ENCODE measurements around the gene SCN8A.

SCN8A gene

GRCh38 chr12:51625370-51625769, 34.3 kb downstream of the SCN8A start:
- no peak overlapping the region for H3K4me3 ChIP-seq (ENCODE audit: low read depth, low read length)
- DNase-seq (ENCODE audit: low read depth), result no peak
- TF ChIP-seq, protein P1, sequence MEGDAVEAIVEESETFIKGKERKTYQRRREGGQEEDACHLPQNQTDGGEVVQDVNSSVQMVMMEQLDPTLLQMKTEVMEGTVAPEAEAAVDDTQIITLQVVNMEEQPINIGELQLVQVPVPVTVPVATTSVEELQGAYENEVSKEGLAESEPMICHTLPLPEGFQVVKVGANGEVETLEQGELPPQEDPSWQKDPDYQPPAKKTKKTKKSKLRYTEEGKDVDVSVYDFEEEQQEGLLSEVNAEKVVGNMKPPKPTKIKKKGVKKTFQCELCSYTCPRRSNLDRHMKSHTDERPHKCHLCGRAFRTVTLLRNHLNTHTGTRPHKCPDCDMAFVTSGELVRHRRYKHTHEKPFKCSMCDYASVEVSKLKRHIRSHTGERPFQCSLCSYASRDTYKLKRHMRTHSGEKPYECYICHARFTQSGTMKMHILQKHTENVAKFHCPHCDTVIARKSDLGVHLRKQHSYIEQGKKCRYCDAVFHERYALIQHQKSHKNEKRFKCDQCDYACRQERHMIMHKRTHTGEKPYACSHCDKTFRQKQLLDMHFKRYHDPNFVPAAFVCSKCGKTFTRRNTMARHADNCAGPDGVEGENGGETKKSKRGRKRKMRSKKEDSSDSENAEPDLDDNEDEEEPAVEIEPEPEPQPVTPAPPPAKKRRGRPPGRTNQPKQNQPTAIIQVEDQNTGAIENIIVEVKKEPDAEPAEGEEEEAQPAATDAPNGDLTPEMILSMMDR (conservative IDR thresholded peaks at IDR 0.05; ENCODE audit: low read depth, low read length), result no peak

GRCh38 chr12:51626115-51626514, 35.1 kb downstream of the SCN8A start:
- no peak overlapping the region for H3K4me3 ChIP-seq (ENCODE audit: low read depth, low read length)
- DNase-seq (ENCODE audit: low read depth), result no peak
- TF ChIP-seq, protein P1 (conservative IDR thresholded peaks at IDR 0.05; ENCODE audit: low read depth, low read length), result no peak

DNA sequence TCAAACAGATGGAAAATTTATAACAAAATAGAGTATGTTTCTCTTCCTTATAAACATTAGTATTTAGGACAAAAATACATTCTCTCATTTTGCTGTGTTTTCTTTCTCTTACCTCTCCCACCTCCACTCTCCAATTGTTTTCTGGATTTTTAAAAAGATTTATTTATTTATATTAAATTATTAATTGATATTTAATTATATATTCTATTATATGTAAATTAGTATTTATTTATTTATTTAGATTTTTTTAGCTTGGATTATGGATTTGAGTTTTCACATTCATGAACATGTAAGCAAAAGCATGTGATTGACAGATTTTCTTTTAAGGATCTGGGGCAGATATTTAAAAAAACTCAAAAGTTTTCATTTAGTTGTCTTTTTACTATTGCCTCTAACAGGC, 35.6 kb downstream of the SCN8A start:
- no peak for DNase-seq (ENCODE audit: low read depth)
- TF ChIP-seq, protein P1 (conservative IDR thresholded peaks at IDR 0.05; ENCODE audit: low read depth, low read length), result no peak
- H3K4me3 ChIP-seq (ENCODE audit: low read depth, low read length), result no peak overlapping the region

DNA sequence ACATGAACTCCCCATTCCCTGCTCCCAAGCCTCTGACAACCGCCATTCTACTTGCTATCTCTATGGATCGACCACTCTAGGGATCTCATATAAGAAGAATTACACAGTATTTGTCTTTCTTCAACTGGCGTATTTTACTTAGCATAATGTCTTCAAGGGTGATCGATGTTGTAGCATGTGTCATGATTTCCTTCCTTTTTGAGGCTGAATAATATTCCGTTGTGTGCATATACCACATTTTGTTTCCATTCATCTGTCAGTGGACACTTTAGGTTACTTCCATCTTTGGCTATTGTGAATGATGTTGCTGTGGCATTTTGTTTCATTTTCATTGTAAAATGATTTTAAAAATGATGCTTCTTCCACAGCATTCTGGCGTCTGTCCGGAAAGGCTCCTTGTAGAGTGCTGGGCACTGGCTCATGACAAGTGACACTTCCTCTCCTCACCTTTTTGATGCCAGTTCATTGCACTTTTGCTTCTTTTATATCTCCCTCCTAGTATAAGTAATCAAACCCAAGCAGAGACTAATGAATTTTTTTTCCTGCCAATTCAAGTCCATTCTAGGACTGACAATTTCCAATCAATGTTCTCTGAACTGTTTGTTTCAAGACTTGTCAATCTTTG, 39.3 kb downstream of the SCN8A start:
- TF ChIP-seq, protein P1 (conservative IDR thresholded peaks at IDR 0.05; ENCODE audit: low read depth, low read length), result no peak
- no peak for DNase-seq (ENCODE audit: low read depth)

GRCh38 chr12:51630986-51631385, 40.0 kb downstream of the SCN8A start:
- TF ChIP-seq, protein P1 (conservative IDR thresholded peaks at IDR 0.05; ENCODE audit: low read depth, low read length), result no peak
- no peak overlapping the region for H3K4me3 ChIP-seq (ENCODE audit: low read depth, low read length)
- DNase-seq (ENCODE audit: low read depth), result no peak

More for the DNA sequence above, 39.3 kb downstream of the SCN8A start:
- H3K4me3 ChIP-seq (ENCODE audit: low read depth, low read length), result no peak overlapping the region

GRCh38 chr12:51631591-51631990, 40.6 kb downstream of the SCN8A start:
- TF ChIP-seq, protein P1 (conservative IDR thresholded peaks at IDR 0.05; ENCODE audit: low read depth, low read length), result no peak
- no peak overlapping the region for H3K4me3 ChIP-seq (ENCODE audit: low read depth, low read length)
- DNase-seq (ENCODE audit: low read depth), result peak; percentile 42

DNA sequence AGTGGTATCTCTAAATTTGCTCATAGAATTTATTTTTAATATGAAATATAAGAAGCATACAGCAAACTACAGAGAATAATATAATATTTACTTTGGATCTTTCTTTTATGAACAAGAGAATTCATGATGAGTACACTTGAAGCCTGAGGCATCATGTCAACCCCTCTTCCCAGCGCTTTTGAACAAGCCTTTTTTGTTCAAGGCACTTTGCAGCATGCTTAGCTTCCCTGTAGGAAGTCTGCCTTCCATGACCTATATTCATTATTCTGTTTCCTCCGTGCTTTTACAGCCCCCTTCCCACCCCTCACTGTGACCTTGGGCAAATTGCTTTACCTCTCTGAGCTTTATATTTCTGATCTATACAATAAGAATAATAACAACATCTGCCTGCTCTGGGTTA, 41.6 kb downstream of the SCN8A start:
- DNase-seq (ENCODE audit: low read depth), result no peak
- TF ChIP-seq, protein P1 (conservative IDR thresholded peaks at IDR 0.05; ENCODE audit: low read depth, low read length), result no peak
- no peak overlapping the region for H3K4me3 ChIP-seq (ENCODE audit: low read depth, low read length)

Data from choroid plexus epithelial cell (primary cell).